Measurements from ENCODE around the gene NACA2.
"Not testable (repeated sequence)": the region's sequence is repeated elsewhere in the genome, so short reads cannot be mapped to it uniquely, and the experiment has no call there.

Gene NACA2

GRCh38 chr17:61587807-61588660 lies 3.0 kb downstream of the NACA2 start:
- no peak overlapping the region for H3K4me3 ChIP-seq (ENCODE audit: low read depth, low read length, poor library complexity, severe bottlenecking)
- no peak overlapping the region for H3K4me2 ChIP-seq (ENCODE audit: low read length)
- peaks cover 11% of the 10 kb centered on the region for H3K4me1 ChIP-seq (ENCODE audit: insufficient read depth, low read length, severe bottlenecking)
- H4K20me1 ChIP-seq (ENCODE audit: insufficient read depth, low read length), result no peaks in the 10 kb centered on the region
- no peaks in the 10 kb centered on the region for H3K27me3 ChIP-seq (ENCODE audit: insufficient read depth, low read length)
- H3K9me3 ChIP-seq (ENCODE audit: low read length), result no peaks in the 10 kb centered on the region
- TF ChIP-seq EZH2 (IDR thresholded peaks at IDR 0.05; ENCODE audit: borderline replicate concordance, low read length) (no peak), CTCF (IDR thresholded peaks at IDR 0.05; ENCODE audit: low read length) (no peak)
- no peak overlapping the region for H3K27ac ChIP-seq (ENCODE audit: low read depth, low read length, poor library complexity, severe bottlenecking)
- no peak overlapping the region for H3K9ac ChIP-seq (ENCODE audit: low read length)
- no peaks in the 10 kb centered on the region for H3K79me2 ChIP-seq (ENCODE audit: insufficient read depth, low read length)
- H3K36me3 ChIP-seq (ENCODE audit: insufficient read depth, low read length), result no peaks in the 10 kb centered on the region
- no peak overlapping the region for H2AFZ ChIP-seq (ENCODE audit: low read length)
- H3F3A ChIP-seq (ENCODE audit: insufficient read depth, low read length), result no peaks in the 10 kb centered on the region
- H3K9me2 ChIP-seq (ENCODE audit: low read depth, low read length), result no peaks in the 10 kb centered on the region

DNA sequence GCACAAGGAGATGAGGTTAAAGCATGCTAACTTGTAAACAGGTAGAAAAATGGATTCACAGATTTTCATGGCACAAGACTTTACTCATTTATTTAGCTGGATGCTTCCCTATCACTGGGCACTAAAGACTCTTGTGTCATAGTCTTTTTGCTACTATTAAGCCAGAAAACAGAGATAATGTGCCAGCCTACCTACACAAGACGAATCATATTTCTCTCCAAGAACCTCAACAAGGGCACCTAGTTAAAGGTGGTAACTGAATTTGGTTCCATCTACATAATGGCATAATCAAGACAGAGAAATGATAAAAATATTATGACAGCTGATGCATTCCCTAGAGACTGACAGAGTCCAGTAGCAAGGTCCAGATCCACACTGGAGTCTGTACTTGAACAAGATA lies 3.8 kb downstream of the NACA2 start:
- Histone ChIP-seq H4K20me1 (ENCODE audit: insufficient read depth, low read length) (no peaks in the 10 kb centered on the region), H3K9ac (ENCODE audit: low read length) (no peak overlapping the region), H3K79me2 (ENCODE audit: insufficient read depth, low read length) (no peaks in the 10 kb centered on the region), H3K9me2 (ENCODE audit: low read depth, low read length) (no peaks in the 10 kb centered on the region), H3K4me3 (ENCODE audit: low read depth, low read length, poor library complexity, severe bottlenecking) (no peak overlapping the region), H3K9me3 (ENCODE audit: low read length) (no peaks in the 10 kb centered on the region), H3K36me3 (ENCODE audit: insufficient read depth, low read length) (no peaks in the 10 kb centered on the region), H3K27me3 (ENCODE audit: insufficient read depth, low read length) (no peaks in the 10 kb centered on the region), H3F3A (ENCODE audit: insufficient read depth, low read length) (no peaks in the 10 kb centered on the region), H3K4me1 (ENCODE audit: insufficient read depth, low read length, severe bottlenecking) (peaks cover 11% of the 10 kb centered on the region), H3K27ac (ENCODE audit: low read depth, low read length, poor library complexity, severe bottlenecking) (no peak overlapping the region), H3K4me2 (ENCODE audit: low read length) (no peak overlapping the region), H2AFZ (ENCODE audit: low read length) (no peak overlapping the region)
- TF ChIP-seq CTCF (IDR thresholded peaks at IDR 0.05; ENCODE audit: low read length) (no peak), EZH2 (IDR thresholded peaks at IDR 0.05; ENCODE audit: borderline replicate concordance, low read length) (no peak)

DNA sequence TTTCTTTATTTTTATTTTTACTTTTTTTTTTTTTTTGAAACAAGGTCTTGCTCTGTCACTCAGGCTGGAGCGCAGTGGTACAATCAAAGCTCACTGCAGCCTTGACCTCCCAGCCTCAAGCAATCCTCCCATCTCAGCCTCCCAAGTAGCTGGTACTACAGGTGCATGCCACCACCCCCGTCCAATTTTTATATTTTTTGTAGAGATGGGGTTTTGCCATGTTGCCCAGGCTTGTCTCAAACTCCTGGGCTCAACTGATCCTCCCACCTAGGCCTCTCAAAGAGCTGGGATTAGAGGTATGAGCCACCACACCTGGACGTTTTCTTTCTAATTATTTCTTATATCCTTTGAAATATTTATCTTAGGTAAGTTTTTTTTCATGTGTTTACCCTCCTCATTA lies 4.4 kb downstream of the NACA2 start:
- H3K27ac ChIP-seq (ENCODE audit: low read depth, low read length, poor library complexity, severe bottlenecking); H3K9ac ChIP-seq (ENCODE audit: low read length); H3K27me3 ChIP-seq (ENCODE audit: insufficient read depth, low read length); H3K36me3 ChIP-seq (ENCODE audit: insufficient read depth, low read length); H4K20me1 ChIP-seq (ENCODE audit: insufficient read depth, low read length); H3K4me3 ChIP-seq (ENCODE audit: low read depth, low read length, poor library complexity, severe bottlenecking); H3F3A ChIP-seq (ENCODE audit: insufficient read depth, low read length); H3K4me2 ChIP-seq (ENCODE audit: low read length); H2AFZ ChIP-seq (ENCODE audit: low read length); H3K9me2 ChIP-seq (ENCODE audit: low read depth, low read length); H3K79me2 ChIP-seq (ENCODE audit: insufficient read depth, low read length); H3K9me3 ChIP-seq (ENCODE audit: low read length): not testable (repeated sequence)
- H3K4me1 ChIP-seq (ENCODE audit: insufficient read depth, low read length, severe bottlenecking), result peaks cover 11% of the 10 kb centered on the region

All from OCI-LY1 (cell line).